SHP77 (cell line): ENCODE data around the gene ZNF385D.
"Not testable (repeated sequence)": the region's sequence is repeated elsewhere in the genome, so short reads cannot be mapped to it uniquely, and the experiment has no call there.

Experiments
- DNase-seq, 2 experiments: peaks; one replicate each; lab custom pipeline; 2025; lab: John Stamatoyannopoulos, UW

ZNF385D gene

DNA sequence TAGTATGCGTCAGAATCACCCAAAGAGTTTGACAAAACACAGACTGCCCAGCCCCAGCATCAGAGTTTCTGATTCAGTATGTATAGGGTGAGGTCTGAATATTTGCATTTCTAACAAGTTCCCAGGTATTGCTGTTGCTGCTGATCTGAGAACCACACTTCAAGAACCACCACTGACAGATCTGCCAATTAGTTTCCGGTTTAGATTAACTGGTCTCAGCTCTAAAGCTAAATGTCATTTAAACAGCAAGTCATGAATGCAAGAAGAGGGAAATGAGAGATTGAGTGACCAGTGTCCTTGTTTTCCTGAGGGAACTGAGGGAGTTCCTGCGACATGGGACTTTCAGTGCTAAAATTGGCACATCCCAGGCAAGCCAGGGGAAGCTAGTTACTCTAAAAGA is 305.0 kb downstream of the ZNF385D start:
- DNase-seq = no peak

- DNase-seq = no peak
These were observed 309.2 kb downstream of the ZNF385D start for GRCh38 chr3:21441821-21442220.

- no peak for DNase-seq
These were observed 314.2 kb downstream of the ZNF385D start for GRCh38 chr3:21436835-21437234.

DNA sequence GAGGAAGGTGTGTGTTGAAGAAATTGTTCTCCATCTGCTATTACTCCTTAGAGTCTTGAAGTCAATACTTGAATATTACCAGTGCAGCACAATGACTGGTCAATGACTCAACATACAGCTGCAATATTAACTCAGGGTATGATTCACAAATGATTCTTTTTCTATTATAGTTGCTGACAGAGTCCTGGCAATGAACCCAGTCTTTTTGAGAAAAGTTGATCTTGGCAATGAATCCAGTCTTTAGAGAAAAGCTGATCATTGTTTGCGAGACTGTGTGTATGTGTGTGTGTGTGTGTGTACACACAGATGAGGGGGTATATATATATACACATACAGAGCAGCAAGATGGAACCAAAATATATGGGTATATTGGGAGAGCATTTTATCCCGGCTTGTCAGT is 315.1 kb downstream of the ZNF385D start:
- DNase-seq = peak; percentile 25 to 59

- no peak for DNase-seq
These were observed 316.7 kb downstream of the ZNF385D start for GRCh38 chr3:21434310-21434709.

- no peak for DNase-seq
These were observed 317.3 kb downstream of the ZNF385D start for GRCh38 chr3:21433751-21434150.

GRCh38 chr3:21426920-21427319 is 324.1 kb downstream of the ZNF385D start:
- no peak for DNase-seq

DNA sequence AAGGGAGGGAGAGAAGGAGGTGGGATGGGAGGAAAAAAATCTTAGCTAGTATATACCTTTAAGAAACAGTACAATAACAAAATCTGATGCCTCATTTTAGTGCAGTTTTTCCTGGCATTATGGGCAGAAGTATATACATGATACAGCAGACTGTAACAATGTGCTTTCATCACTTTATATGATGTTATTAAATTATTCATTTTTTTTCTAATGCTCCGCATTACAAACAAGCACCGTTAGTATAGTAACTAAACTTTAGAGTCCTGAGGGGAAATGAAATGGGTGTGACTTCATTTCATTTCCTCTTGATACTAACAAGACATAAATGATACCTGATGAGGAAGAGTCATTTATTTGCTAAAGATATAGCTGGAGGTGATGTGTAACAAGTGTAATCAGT is 325.3 kb downstream of the ZNF385D start:
- no peak for DNase-seq

GRCh38 chr3:21421096-21421495 is 329.9 kb downstream of the ZNF385D start:
- no peak for DNase-seq

GRCh38 chr3:21417991-21418390 is 333.0 kb downstream of the ZNF385D start:
- no peak for DNase-seq

- no peak for DNase-seq
These were observed 336.5 kb downstream of the ZNF385D start for GRCh38 chr3:21414506-21414905.

DNA sequence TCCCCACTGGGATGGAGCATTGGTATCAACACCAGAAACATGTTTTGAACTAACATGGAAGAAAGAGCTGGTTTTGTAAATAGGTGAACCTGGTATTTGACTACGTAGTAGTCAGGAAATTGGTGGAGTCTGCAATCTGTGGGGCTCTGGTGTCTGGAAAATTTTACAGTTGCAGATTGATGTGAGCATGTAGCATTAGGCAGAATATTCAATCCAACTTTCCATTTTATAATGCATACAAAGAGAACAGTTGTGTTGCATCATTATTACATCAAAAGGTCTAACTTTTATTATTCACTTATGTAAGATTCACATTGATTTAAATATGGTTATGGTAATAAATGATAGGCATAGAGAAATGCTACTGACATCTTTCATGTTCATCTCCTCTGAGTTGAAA is 340.0 kb downstream of the ZNF385D start:
- no peak for DNase-seq

DNA sequence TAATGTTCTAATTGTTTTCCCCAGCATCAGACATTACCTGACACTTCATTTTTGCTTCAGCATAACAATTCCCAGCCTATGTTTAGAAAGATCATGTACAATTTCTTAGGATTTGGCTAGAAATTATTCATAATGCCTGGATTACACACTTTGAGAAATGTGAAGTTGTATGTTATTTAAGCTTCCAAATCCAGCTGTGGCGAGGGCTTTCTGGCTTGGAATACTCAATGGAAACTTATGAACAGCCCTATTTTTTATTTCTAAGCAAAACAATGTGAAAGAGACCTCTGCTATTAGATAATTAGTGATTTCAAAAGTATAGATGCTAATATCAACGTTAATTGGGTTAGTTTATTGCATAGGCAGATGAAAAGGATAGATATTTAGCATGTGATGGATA is 341.6 kb downstream of the ZNF385D start:
- no peak for DNase-seq

DNA sequence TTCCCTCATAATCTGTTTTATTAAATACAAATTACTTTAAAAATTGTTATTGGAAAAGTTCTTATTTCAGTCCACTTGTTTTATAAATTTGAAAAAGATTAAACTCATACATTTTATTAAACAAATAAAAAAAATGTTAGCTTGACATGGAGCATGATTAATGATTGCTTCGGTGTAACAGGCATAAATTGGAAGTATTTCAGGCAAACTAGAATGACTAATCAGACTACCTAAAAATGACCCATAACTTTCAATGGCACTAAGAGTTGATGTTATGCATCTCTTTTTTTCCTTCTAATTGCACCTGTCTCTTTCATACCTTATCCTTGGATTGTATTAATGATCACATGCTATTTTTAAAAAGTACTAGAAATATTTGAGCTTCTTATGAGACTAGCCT is 343.3 kb downstream of the ZNF385D start:
- DNase-seq = no peak

GRCh38 chr3:21405671-21406667 is 345.0 kb downstream of the ZNF385D start:
- DNase-seq = no peak

- no peak for DNase-seq
These were observed 352.5 kb downstream of the ZNF385D start for GRCh38 chr3:21398461-21398860.

GRCh38 chr3:21393683-21394311 is 357.2 kb downstream of the ZNF385D start:
- no peak for DNase-seq

DNA sequence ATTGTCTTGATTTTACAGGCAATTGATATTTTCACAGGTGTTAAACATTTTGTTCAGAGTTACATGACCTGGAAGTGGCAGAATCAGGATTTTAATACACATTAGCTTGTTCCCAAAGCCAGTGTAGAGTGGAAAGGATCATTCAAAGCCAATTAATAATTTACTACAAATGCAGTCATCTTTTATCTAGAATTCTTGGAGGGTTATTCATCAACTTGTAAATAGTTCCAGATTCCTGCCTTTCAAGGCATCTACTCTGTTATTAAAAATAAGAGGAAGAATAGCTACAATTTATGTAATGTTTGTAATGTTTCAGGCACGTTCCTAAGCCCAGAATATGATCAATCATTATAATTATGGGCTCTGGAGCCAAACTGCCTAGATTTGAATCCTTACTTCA is 358.5 kb downstream of the ZNF385D start:
- no peak for DNase-seq

GRCh38 chr3:21390856-21391255 is 360.2 kb downstream of the ZNF385D start:
- no peak for DNase-seq

DNA sequence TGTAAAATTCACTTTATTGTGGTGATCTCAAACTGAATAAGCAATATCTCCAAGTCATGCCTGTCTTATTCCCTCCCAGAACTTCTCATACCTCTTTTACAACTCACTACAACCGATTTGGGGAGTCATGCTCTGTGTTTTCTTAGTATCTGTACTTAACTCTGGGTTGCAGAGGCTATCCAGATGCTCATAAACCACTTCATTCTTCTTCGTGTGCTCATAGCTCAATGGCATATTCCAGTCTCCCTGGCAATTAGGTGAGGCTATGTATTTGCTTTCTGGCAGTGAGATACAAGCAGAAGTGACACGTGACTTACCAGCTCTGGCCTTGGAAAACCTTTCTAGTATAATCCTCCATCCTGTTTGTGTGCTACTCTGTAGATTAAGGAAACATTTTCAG is 360.9 kb downstream of the ZNF385D start:
- peak; percentile 45 to 56 for DNase-seq

DNA sequence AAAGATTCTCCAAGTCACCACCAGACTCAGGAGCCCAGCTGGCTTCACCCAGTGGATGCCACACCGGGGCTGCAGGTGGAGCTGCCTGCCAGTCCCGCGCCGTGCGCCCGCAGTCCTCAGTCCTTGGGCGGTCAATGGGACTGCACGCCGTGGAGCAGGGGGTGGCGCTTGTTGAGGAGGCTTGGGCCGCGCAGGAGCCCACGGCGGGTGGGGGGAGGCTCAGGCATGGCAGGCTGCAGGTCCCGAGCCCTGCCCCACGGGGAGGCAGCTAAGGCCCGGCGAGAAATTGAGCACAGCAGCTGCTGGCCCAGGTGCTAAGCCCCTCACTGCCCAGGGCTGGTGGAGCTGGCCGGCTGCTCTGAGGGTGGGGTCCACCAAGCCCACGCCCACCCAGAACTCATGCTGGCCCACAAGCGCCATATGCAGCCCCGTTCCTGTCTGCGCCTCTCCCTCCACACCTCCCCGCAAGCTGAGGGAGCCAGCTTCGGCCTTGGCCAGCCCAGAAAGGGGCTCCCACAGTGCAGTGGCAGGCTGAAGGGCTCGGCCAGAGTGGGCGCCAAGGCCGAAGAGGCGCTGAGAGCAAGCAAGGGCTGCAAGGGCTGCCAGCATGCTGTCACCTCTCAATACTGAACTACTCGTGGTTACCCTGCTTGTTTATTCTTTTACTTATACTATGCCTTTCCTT is 363.7 kb downstream of the ZNF385D start:
- DNase-seq = not testable (repeated sequence)

DNA sequence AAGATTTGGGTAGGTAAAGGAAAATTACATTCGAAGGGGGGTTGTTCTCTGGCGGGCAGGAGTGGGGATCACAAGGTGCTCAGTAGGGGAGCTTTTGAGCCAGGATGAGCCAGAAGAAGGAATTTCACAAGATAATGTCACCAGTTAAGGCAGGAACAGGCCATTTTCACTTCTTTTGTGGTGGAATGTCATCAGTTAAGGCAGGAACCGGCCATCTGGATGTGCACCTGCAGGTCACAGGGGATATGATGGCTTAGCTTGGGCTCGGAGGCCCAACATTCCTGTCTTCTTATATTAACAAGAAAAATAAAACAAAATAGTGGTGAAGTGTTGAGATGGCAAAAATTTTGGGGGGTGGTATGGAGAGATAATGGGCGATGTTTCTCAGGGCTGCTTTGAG is 373.0 kb downstream of the ZNF385D start:
- DNase-seq = not testable (repeated sequence)
